Erythroblast (primary cell): ENCODE measurements around the gene AOC1.

Experiments used
- GATA1 ChIP-seq: IDR thresholded peaks from 2 replicates; pipeline ENCODE4 v1.6.1; 2011; ENCODE audit warnings: low read depth, mild to moderate bottlenecking, control low read depth, low read length, moderate library complexity
- POLR2A ChIP-seq: IDR thresholded peaks from 2 replicates; pipeline ENCODE4 v1.6.1; 2011; ENCODE audit warnings: mild to moderate bottlenecking, low read length

- TF ChIP-seq POLR2A: no peak
- no peak for TF ChIP-seq GATA1
These were observed 3.7 kb upstream of the AOC1 start for GRCh38 chr7:150848561-150849115.
